GM21576 (cell line): ENCODE measurements around the gene TXNRD3.

Source experiments
- ATAC-seq: cut with Tn5 transposase; IDR thresholded peaks from one replicate; pipeline ENCODE4 v1.9.1; 2021; ENCODE audit warnings: mild to moderate bottlenecking, moderate library complexity; ENCODE audit not compliant: unreplicated experiment

Gene TXNRD3

GRCh38 chr3:126672741-126673140 is 17.8 kb upstream of the TXNRD3 start:
- no peak for ATAC-seq

GRCh38 chr3:126672340-126672739 is 17.4 kb upstream of the TXNRD3 start:
- ATAC-seq: no peak

GRCh38 chr3:126671521-126671920 is 16.6 kb upstream of the TXNRD3 start:
- ATAC-seq: no peak

GRCh38 chr3:126668450-126669401 is 13.8 kb upstream of the TXNRD3 start:
- no peak for ATAC-seq

GRCh38 chr3:126667631-126668449 is 12.9 kb upstream of the TXNRD3 start:
- ATAC-seq: no peak

GRCh38 chr3:126666658-126667528 is 12.0 kb upstream of the TXNRD3 start:
- ATAC-seq: no peak

GRCh38 chr3:126665959-126666657 is 11.2 kb upstream of the TXNRD3 start:
- ATAC-seq: no peak

- ATAC-seq: no peak
Observed at GRCh38 chr3:126665221-126665936, 10.5 kb upstream of the TXNRD3 start.

- no peak for ATAC-seq
Observed at GRCh38 chr3:126664591-126665214, 9.8 kb upstream of the TXNRD3 start.

- no peak for ATAC-seq
Observed at GRCh38 chr3:126663750-126664149, 8.8 kb upstream of the TXNRD3 start.

- no peak for ATAC-seq
Observed at GRCh38 chr3:126663257-126663656, 8.3 kb upstream of the TXNRD3 start.

GRCh38 chr3:126661532-126662364 is 6.8 kb upstream of the TXNRD3 start:
- ATAC-seq: no peak

- ATAC-seq: no peak
Observed at GRCh38 chr3:126659915-126660886, 5.3 kb upstream of the TXNRD3 start.

- no peak for ATAC-seq
Observed at GRCh38 chr3:126658584-126658983, 3.7 kb upstream of the TXNRD3 start.

GRCh38 chr3:126657901-126658300 is 3.0 kb upstream of the TXNRD3 start:
- no peak for ATAC-seq

- no peak for ATAC-seq
Observed at GRCh38 chr3:126656371-126657134, 1.6 kb upstream of the TXNRD3 start.
